Activated T-cell treated with anti-CD3 and anti-CD28 coated beads, Interleukin-2, amount 50 U/mL, for 24 hours (primary cell): ENCODE measurements around the gene PKMYT1.

Experiments used
- DNase-seq: peaks from one replicate; pipeline ENCODE4 v3.0.0-alpha.2; 2020
- H3K27ac Mint-ChIP-seq: 2 replicates; pipeline ENCODE4 v1.8.0; 2020; ENCODE audit warnings: mild to moderate bottlenecking, mixed read lengths
- H3K27me3 Mint-ChIP-seq: 2 replicates; pipeline ENCODE4 v1.8.0; 2020; ENCODE audit warnings: mixed read lengths
- H3K36me3 Mint-ChIP-seq: 2 replicates; pipeline ENCODE4 v1.8.0; 2020; ENCODE audit warnings: low read depth, mixed read lengths
- H3K4me1 Mint-ChIP-seq: 2 replicates; pipeline ENCODE4 v1.8.0; 2020; ENCODE audit warnings: low read depth, mixed read lengths
- H3K4me3 Mint-ChIP-seq: 2 replicates; pipeline ENCODE4 v1.8.0; 2020; ENCODE audit warnings: mild to moderate bottlenecking, moderate library complexity, mixed read lengths
- H3K9me3 Mint-ChIP-seq: 2 replicates; pipeline ENCODE4 v1.8.0; 2020; ENCODE audit warnings: mixed read lengths

PKMYT1 gene

GRCh38 chr16:2924901-2925755, 55.1 kb downstream of the PKMYT1 start:
- H3K4me1 Mint-ChIP-seq, result peaks cover 12% of the 10 kb centered on the region

GRCh38 chr16:2923481-2923880, 56.8 kb downstream of the PKMYT1 start:
- no peaks in the 10 kb centered on the region for H3K27me3 Mint-ChIP-seq

More at GRCh38 chr16:2924901-2925755, 55.1 kb downstream of the PKMYT1 start:
- Mint-ChIP-seq H3K27ac (no peak overlapping the region), H3K27me3 (no peaks in the 10 kb centered on the region), H3K4me3 (no peak overlapping the region), H3K36me3 (peaks cover 27% of the 10 kb centered on the region), H3K9me3 (no peaks in the 10 kb centered on the region)
- no peak for DNase-seq

More at GRCh38 chr16:2923481-2923880, 56.8 kb downstream of the PKMYT1 start:
- peaks cover 29% of the 10 kb centered on the region for H3K36me3 Mint-ChIP-seq
- H3K4me3 Mint-ChIP-seq, result no peak overlapping the region
- no peak overlapping the region for H3K27ac Mint-ChIP-seq
- no peaks in the 10 kb centered on the region for H3K9me3 Mint-ChIP-seq
- DNase-seq, result no peak
- peaks cover 18% of the 10 kb centered on the region for H3K4me1 Mint-ChIP-seq
